LNCAP (cell line): ENCODE data around the gene TAS2R43.

Experiments used
- TF ChIP-seq, protein P1 (sequence below): fragments of 450-650 bp; IDR thresholded peaks from 2 replicates; pipeline ENCODE4 v1.5.1; 2017; ENCODE audit warnings: mild to moderate bottlenecking

TAS2R43 gene

DNA sequence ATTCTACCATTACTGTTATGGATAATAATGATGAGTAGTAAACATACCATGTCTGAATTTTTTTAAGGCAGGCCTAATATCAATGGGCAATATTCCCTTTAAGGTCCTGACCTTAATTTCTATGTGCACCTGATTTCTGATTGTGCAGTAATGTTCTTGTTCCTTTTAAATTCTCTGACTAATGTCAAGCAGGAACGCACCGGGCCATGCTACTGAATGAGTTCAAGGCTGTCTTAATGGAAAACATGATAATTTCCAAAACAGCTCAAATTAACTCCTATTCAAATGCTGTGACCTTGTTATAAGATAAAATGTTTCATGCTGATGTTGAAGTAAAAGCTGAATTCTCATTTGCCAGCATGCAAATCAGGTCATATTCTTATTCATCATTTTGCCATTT, 36.8 kb downstream of the TAS2R43 start:
- TF ChIP-seq, protein P1, sequence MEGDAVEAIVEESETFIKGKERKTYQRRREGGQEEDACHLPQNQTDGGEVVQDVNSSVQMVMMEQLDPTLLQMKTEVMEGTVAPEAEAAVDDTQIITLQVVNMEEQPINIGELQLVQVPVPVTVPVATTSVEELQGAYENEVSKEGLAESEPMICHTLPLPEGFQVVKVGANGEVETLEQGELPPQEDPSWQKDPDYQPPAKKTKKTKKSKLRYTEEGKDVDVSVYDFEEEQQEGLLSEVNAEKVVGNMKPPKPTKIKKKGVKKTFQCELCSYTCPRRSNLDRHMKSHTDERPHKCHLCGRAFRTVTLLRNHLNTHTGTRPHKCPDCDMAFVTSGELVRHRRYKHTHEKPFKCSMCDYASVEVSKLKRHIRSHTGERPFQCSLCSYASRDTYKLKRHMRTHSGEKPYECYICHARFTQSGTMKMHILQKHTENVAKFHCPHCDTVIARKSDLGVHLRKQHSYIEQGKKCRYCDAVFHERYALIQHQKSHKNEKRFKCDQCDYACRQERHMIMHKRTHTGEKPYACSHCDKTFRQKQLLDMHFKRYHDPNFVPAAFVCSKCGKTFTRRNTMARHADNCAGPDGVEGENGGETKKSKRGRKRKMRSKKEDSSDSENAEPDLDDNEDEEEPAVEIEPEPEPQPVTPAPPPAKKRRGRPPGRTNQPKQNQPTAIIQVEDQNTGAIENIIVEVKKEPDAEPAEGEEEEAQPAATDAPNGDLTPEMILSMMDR, result no peak
